ENCODE measurements around the gene RIMKLA.

- TF ChIP-seq EZH2phosphoT487 (IDR thresholded peaks at IDR 0.05; ENCODE audit: borderline replicate concordance, low read depth, low read length) = no peak
- no peak for TF ChIP-seq CTCF (conservative IDR thresholded peaks at IDR 0.05; ENCODE audit: low read length)
Measured at GRCh38 chr1:42461196-42461595, 80.6 kb downstream of the RIMKLA start.
